GM18499 (cell line): ENCODE data around the gene GNAO1.

Source experiments
- ATAC-seq: cut with Tn5 transposase; IDR thresholded peaks from one replicate; pipeline ENCODE4 v1.9.1; 2021; ENCODE audit warnings: moderate number of reproducible peaks; ENCODE audit not compliant: insufficient read depth, unreplicated experiment

GNAO1 gene

GRCh38 chr16:56303880-56304279 lies 112.6 kb downstream of the GNAO1 start:
- no peak for ATAC-seq

DNA sequence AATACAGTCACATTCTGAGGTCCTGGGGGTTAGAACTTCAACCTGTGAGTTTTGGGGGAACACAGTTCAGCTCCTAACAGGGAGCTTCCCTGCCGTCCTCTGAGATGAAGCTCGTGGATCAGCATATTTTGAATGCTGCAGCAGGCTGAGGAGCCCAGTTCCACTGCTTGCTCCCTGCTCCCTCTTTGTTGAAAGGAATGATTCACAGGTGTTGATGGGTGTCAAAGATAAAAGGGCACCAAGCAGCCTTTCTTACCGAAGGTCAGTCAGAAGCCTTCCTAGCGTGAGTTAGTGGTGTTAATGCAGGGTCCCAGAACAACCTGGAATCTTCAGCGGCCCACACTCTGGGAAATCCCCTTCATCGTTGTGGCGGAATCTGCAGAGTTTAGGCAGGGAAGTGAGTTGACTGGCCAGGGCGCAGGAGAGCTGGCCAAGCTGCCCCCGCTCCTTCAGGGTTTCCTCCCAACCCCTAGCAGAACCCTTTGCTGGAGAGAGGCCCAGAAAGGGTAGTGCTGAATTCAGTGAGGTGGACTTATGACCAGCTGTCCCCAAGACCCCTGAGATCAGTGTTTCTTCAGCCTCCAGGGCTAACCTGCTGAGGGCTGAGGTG lies 114.8 kb downstream of the GNAO1 start:
- ATAC-seq, result no peak

GRCh38 chr16:56306690-56307533 lies 115.6 kb downstream of the GNAO1 start:
- no peak for ATAC-seq

- ATAC-seq, result no peak
These were observed 116.2 kb downstream of the GNAO1 start for GRCh38 chr16:56307534-56307873.

DNA sequence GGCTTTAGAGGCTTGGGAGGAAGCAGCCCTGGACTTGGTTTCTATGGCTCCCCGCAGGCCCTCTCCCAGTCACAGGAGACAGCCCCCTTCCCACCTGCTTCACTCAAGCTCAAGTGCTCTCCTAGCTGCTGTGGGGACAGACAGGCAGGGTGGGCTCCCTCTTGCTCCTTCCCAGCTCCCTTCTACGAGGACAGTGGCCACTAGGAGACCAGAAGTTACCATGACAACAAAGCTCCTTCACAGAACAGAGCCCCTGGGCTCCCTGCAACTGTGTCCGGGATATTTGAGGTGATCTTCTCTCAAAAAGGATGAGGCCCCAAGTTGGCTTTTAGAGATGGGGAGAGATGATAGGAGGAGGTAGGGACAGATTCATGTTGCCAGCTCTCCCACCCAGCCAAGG lies 117.7 kb downstream of the GNAO1 start:
- ATAC-seq, result no peak

GRCh38 chr16:56310690-56311089 lies 119.4 kb downstream of the GNAO1 start:
- no peak for ATAC-seq

- ATAC-seq, result no peak
These were observed 120.1 kb downstream of the GNAO1 start for GRCh38 chr16:56311208-56312027.

DNA sequence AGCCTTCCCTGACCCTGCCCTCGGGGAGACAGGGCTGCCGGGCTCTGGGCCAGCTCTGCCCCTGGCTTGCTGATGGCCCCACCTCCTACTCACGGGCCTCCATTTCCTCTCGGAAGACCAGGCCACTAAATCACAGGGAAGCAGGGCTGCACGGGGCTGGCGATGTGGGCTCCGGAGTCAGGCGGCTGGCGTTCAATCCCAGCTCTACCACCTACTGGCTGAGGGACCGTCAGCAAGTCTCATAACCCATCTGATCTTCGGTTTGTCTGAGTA lies 120.7 kb downstream of the GNAO1 start:
- ATAC-seq, result no peak

GRCh38 chr16:56312556-56312955 lies 121.3 kb downstream of the GNAO1 start:
- no peak for ATAC-seq

DNA sequence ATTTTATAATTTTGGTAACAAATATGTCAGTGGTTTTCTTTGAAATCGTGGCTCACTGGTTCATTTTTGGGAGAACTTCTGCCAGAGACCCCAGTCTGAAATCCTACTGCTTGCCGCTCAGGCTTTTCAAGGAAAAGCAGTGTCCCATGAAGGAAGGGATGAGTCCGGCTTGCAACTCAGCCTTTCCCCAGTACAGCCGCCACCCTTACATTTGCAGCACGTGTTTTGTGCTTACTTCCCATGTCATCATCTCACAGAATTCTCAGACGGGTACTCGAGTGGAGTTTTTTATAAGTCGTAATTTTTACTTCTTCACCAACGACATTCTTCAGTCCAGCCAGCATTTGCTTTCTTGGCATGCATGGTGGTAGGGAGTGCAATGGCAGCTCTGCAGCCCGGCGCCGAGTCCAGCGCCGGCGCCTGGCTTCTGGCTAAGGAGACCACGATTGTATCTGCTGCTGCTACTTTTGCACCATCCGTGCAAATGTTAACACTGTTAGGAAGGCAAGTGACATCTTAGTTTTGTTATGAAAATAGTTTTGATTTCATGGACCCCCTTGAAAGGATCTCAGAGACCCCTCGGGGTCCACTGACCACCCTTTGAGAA lies 123.1 kb downstream of the GNAO1 start:
- ATAC-seq, result no peak

GRCh38 chr16:56315955-56316354 lies 124.7 kb downstream of the GNAO1 start:
- no peak for ATAC-seq

GRCh38 chr16:56316545-56316944 lies 125.3 kb downstream of the GNAO1 start:
- ATAC-seq, result no peak

- ATAC-seq, result no peak
These were observed 126.9 kb downstream of the GNAO1 start for GRCh38 chr16:56317998-56318826.

- ATAC-seq, result no peak
These were observed 127.5 kb downstream of the GNAO1 start for GRCh38 chr16:56318827-56319140.

DNA sequence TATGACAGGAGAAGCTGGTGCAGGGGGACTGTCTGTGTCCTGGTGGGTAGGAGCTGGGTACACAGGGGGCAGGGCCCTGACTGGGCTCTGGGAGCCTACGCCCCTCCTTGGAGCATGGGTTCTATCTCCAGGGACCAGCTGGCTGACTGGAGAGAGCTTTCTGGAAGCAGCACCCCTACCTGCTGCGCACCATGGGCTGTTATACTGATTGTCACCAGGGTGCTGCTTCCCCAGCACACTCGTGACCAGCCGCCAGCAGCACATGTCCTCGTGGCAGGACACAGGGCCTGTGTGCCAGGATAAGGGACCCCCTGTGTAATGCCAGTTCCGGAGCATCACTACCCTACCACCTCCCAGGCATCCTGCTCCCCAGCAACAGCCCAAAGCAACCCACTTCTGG lies 128.1 kb downstream of the GNAO1 start:
- ATAC-seq, result no peak

DNA sequence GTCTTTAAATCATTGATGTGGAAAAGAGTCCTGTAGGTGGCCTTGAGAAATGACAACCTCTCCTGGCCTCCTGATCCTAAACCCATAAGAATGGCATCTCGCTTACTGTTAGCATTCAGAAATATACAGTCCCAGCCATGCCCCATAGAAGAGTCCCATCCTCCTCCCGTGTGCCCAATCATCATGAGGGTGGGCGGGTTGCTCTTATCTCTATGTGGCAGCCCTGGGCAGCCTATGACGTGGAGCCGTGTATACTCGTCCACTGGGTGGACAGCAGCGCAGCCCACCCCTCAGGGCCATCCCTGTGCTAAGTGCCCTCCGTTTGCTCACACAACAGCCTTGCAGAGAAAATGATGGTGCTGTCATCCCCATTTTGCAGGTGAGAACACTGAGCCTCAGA lies 128.8 kb downstream of the GNAO1 start:
- ATAC-seq, result no peak

- ATAC-seq, result no peak
These were observed 129.7 kb downstream of the GNAO1 start for GRCh38 chr16:56320811-56321558.

- no peak for ATAC-seq
These were observed 130.3 kb downstream of the GNAO1 start for GRCh38 chr16:56321571-56321970.

- ATAC-seq, result no peak
These were observed 133.1 kb downstream of the GNAO1 start for GRCh38 chr16:56324406-56324805.

GRCh38 chr16:56325956-56326355 lies 134.7 kb downstream of the GNAO1 start:
- no peak for ATAC-seq
